Fibroblast of peridontal ligament (primary cell): ENCODE measurements around the gene USP49.
"Not testable (repeated sequence)": the region's sequence is repeated elsewhere in the genome, so short reads cannot be mapped to it uniquely, and the experiment has no call there.

Experiments
- DNase-seq: peaks from one replicate; pipeline ENCODE4 v3.0.0-alpha.2; 2010; ENCODE audit errors: extremely low read depth

The USP49 gene

DNA sequence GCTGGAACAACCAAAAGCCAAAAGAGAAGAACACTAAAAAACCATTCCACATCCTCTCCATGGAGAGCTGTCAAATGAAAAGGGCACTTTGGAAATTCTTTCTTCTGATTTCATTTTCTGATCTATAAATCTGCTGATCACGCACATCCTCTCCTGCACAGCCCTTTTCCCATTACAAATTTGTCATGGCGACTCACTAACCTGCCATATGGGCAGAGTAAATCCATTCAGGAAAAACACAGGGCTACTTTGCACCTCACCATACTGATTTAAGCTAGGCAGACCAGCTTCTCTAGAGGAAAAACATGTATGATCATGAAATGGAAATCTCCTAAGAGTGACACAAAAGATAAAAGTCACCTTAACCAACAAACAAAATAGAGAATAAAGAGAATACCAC lies 81.7 kb downstream of the USP49 start:
- DNase-seq = no peak

DNA sequence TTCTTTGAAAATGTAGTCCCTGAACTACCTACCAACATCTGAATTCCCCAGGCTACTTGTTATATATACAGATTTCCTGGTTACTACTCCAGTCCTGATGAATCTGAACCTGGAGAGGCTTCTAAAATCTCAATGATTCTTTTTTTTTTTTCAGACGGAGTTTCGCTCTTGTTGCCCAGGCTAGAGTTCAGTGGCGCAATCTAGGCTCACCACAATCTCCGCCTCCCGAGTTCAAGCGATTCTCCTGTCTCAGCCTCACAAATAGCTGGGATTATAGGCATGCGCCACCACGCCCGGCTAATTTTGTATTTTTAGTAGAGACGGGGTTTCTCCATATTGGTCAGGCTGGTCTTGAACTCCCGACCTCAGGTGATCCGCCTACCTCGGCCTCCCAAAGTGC lies 83.2 kb downstream of the USP49 start:
- not testable (repeated sequence) for DNase-seq

DNA sequence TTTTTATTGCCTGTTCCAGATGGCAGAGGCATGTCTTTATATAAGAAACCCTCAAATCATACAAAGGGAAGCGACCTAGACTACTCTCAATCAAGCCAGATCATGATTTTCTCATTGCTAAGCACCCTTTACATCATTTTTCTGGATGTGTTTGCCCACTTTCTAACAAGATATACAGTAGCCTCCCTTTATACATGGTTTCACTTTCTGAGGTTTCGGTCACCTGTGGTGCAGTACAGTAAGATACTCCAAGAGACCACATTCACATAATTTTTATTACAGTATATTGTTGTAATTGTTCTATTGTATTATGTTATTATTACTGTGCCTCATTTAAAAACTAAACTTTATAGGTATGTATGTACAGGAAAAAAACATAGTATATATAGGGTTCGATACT lies 84.1 kb downstream of the USP49 start:
- DNase-seq = no peak

DNA sequence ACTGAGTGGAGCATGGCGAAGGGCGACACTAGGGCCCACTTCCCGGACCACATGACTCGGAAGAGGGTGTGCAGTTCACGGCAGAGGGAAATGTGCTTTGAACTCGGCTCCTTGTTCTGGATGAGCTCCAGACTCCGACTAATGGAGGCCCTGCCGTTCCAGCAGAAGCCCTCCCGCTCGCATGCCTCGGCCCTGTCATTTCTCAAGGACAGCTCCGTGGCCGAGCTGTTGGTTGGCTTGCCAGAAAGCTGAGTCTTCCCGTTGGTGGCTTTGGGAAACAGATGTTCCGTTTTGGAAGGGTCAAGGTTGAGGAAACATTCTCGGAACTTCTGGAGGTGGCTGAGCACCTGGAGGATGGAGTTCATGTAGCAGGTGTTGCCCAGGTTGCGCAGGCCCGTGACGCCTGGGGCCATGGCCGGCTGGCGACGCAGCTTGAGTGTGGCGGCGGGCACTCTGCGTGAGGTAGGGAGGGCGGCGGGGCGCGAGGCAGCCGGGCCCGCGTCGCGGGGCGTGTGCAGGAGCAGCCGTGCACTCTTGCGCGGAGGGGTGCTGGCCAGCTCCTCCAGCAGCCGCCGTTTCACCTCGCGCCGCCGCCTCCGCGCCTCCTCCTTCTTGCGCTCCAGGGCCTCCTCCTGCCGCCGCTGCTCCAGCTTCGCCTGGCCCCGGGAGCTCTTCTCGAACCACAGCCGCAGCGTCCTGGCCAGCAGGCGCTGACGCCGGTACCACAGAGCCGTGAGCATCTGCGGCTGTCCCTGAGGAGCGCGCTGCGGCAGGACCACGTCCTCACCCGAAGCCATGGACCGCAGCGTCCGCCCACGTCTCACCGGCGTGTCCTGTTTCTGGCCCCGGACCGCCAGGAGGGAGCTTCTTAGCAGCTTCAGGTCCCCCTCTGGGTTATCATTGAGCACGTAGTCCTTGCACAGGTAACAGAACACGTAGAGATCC lies 89.1 kb downstream of the USP49 start:
- DNase-seq = no peak

DNA sequence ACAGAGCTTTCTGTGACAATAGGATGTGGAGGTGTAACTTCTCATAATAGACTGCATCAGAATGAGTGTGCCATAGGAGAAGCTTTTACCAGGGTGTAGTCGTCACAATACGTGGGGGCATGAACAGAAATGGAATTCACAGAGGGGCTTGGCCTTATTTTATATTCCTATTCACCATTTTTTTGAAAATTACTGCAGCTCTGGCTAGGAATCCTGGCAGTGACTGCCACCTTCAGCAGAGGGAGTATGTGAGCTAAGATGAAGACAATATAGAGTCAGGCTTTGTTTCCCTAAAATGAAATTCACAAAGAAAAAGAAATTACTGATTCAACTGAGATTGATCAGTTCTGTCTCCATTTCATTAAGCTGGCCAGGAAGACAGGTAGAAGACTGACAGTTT lies 93.8 kb downstream of the USP49 start:
- DNase-seq = peak; percentile 50

DNA sequence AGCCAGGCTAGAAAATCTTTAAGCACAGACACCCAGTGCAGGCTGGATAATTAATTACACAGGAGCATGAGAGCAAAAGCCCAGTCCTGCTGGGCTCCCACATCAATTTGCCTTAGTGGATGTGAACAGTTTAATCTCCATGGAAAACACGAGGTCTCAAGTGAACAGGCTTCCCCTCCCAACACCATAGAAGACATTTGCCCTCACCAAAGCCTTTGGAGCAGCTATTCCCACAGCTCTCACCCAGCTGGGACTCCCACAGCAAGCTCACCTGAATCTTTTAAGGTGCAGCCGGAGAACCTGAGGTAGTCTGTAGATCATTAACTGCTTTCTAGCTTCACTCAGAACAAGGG lies 95.6 kb downstream of the USP49 start:
- no peak for DNase-seq

DNA sequence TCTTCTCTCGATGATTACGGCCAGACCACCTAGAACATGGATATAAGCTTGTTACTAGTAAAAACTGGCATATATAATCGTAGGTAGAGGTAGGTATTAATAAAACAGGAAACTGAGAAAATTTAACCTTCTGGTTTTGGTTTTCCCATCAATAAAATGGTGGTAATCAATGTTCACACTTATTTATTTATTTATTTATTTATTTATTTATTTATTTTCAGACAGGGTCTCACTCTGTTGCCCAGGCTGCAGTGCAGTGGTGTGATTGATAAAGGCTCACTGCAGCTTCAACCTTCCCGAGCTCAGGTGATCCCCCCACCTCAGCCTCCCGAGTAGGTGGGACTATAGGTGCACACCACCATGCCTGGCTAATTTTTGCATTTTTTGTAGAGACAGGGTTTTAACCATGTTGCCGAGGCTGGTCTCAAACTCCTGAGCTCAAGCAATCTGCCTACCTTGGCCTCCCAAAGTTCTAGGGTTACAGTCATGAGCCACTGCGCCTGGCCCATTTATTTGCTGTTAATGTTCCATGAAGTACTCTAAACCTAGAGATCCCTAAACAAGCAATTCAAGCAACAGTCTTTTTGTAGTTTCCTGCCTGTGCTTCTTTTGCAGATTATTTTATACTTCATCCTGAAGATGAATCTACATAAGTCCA lies 96.1 kb downstream of the USP49 start:
- no peak for DNase-seq

DNA sequence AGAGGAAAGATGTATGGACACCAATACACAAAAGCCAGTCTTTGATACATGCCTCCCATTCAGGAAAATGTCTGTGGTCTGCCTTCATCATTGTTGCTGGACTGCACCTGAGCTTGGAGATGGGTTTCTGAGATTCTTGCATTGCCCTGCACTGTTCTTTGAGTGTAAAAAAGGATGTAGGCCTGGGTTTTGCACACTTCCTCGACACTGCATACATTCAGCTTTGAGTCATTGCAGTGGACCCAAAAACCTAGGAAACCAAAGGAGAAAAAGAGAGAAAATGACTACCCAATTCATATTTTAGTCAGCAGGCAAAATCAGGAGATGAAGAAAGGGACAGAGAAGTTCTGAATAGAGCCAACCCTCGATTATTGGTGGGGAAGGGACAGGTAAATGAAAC lies 98.7 kb downstream of the USP49 start:
- DNase-seq = no peak

DNA sequence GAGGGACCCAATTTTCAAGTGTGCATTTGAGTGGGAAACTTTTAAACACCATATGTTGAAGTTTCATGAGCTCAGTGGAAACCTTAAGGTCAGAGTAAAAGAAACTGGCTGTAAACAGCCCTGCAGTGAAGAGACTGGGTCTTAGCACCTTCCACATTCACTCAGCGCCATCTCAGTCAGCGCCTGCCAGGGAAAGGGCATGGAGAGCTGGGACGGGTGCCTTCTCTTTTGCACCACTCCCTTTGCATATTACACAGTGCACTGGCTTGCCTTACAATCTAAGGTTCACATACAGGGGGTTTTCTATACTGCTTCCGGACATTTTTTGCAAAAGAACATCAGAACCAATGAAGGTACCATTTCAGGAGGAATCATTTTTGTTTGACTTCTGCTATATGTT lies 103.2 kb downstream of the USP49 start:
- no peak for DNase-seq

DNA sequence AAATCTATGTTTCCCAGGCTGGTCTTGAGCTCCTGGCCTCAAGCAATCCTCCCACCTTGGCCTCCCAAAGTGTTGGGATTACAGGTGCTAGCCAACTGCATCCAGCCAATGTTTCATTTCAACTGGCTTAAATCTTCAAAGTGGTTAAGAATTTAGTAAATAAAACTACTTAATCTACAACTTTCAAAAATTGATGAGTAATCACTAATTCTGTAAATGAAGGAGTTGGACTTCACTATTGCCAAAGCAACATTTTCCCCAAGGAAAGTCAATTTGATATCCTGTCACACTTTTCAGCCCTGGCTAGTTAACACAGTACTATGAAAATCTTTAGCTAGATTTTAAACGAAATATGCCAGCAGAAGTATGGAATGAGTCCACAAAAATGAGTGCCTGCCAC lies 103.9 kb downstream of the USP49 start:
- DNase-seq = no peak

DNA sequence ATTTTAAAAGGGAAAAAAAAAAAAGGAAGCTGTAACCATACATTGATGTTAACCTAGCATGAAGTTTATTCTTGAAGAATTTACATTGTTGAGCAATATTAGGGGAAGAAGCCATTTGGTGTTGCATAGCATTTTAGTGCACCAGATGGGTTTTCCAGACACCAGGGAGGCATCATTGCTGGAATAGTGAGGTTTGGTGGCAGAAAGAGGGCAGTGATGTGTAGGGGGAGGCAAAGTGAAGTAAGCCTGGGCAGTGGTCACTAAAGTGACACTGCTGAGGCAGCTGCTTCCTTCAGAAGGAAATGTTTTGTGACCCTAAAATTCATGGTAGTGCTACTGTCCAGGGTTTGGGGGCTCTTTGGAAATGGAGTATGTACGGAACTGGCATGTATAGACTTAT lies 105.1 kb downstream of the USP49 start:
- no peak for DNase-seq

DNA sequence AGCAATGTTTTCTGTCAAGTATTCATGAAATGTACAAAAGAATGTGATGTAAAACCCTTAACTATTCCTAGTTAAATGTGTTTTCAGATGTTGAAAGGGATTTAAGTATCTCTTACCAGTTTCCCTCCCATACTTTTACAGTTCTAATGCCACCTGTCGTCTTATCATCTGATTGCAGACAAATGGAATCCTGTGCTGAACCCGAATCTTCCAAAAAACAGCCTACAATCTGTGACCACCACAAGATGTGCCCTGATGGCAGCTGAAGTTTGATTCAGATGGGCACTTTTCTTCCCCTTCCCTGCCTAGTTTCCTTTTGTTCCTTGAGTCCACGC lies 105.8 kb downstream of the USP49 start:
- DNase-seq = no peak

DNA sequence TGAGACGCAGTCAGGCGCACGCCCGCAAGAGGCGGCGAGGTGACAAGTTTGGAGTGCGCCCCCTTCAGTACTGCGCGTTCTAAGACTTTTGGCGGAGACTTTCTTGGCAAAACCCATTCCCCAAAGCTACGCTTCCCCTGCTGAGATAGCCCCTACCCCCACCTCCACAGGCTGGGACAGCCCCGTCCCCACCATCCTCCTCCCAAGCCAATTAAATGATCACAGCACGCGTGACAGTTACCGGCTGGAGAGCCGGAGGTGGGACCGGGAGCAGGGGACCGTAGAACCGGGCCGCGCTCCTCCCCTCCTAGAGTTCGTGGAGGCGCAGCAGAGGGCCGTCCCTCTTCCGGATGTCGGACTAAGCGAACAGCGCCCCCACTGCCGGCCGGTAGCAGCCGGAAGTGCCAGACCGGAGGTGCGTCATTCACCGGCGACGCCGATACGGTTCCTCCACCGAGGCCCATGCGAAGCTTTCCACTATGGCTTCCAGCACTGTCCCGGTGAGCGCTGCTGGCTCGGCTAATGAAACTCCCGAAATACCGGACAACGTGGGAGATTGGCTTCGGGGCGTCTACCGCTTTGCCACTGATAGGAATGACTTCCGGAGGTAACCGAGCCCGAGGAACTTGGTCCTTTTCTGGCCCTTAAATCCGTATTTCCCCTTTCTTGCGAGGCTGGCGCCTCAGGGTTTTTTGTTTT lies 107.8 kb downstream of the USP49 start, which contains the start of gene TOMM6:
TOMM6 (plus strand) TSS at position 476 of the 699 bp plus-strand sequence; CDS start at position 480, 4 bp downstream.
- peak; percentile 93 for DNase-seq

DNA sequence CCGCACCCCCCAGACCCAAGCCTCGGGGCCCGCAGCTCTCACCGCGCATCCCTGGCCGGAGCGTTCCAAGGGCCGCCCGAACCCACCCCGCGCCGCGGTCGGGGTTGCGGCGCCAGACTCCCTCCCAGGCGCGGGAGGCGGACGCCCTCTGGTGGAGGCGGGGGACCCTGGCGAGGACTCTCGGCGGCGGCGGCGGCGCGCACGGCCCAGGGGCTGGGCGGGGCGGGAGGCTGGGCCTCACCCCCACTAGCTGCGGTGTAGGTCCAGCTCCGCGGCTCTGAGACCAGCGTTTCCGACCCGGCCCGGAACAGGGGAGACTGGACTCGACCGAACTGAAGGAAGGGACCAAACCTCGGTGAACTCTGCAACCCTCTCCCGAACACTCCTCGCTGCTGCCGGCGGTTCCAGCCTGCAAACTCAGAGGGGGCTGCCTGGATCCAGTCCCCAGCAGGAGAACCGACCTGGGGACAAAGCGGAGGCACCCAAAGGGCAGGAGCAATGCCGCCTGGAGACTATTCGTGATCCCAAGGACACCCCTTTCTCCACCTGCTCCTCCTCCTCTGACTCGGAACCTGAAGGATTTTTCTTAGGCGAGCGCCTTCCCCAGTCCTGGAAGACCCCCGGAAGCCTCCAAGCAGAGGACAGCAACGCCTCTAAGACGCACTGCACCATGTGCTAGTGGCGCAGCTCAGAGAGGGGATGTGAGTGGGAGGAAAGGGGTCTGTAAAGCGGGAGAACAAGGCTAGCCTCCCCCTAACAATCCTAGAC lies 108.5 kb downstream of the USP49 start:
- peak; percentile 55 for DNase-seq

DNA sequence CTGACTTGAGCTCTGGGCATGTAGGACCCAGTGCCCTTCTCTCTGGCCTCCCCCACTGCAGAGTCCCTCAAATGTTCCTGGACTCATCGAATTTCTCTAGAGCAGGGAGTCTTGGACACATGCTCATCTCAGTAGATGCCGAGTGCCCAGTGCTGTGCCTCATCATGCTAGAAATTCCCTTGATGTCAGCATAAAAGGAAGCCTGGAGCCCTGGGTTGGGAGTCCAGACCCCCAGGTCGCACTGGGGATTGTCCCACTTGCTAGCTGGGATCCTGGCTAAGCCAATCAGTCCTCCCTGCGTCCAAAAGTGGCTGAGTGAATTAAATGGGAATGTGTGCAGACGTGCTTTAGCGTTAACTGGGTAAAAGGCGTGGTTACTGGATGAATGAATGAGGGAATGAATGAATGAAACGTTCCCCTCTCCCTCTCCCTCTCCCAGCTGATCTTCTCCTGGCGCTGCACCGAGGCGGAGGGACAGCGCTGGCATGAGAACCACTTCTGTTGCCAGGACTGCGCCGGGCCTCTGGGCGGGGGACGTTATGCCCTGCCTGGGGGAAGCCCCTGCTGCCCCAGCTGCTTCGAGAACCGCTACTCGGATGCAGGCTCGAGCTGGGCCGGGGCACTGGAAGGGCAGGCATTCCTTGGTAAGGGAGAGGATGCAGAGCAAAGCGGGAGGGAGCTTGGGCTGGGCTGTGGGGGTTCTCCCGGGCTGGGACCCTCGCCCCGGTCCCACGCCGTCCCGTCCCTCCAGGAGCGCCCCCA lies 109.3 kb downstream of the USP49 start:
- no peak for DNase-seq

DNA sequence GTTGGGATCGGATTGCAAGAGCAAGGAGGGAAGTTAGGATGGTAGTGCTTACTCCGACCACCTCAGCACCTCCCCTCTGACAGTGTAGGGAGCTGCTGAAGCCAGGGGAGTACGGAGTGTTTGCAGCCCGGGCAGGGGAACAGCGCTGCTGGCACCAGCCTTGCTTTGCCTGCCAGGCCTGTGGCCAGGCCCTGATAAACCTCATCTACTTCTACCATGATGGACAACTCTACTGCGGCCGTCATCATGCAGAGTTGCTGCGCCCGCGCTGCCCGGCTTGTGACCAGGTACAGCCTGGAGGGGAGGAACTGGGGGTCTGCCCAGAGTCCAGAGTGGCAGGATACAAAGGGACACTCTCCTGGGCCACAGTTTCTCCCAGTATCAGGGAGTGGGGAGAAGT lies 109.9 kb downstream of the USP49 start:
- no peak for DNase-seq

DNA sequence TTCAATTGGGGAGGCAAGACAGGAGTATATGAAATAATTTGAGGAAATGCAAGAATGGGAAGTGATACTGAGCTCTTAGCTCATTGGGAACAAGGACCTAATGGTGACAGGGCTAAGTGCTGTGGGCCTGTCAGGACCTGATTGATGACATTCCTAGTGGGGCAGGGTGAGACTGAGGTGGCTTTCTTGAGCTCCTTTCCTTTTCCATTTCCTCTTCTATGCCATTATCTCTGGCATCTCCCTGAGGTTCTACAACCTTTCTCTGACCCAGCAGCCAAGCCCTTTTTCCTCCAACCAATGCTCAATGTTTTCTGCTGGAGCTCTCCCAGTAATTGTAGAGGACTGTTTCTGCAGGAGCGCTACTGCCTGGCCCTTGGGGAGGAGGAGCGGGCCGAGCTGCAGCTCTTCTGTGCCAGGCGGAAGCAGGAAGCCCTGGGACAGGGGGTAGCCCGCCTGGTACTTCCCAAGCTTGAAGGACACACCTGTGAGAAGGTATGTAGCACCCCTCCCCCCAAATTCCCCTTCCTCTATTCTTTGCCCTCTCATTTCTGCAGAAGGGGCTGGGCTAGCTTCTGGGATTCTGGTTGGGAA lies 110.5 kb downstream of the USP49 start:
- DNase-seq = no peak

DNA sequence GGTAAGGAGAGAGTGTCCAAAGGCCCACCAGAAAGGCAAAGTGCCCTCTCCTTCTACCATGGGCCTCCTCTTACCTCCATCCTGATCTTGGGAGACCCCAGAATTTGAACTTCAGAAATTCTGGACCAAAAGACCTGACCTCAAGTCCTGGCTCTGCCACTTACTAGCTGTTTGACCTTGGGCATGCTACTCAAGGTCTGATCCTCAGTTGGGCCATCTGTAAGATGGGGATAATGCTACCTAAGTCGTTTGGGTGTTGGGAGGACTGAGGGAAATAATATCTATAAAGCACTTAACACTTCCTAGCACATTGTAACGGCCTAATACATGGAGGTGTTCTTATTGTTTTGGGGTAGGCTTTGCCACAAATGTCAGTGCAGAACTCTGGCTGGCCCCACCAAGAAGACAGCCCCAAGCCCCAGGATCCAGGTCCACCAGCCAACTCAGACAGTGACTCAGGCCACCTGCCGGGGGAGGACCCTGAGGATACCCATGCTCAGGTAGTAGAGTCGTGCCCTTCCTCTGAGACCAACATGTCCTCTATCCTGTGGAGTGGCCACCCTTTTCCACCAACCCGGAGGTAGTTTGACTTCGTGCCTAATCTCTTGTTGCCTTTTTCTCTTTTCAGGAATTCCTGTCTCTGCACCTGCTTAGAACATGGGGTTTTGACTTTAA lies 111.9 kb downstream of the USP49 start:
- DNase-seq = no peak

DNA sequence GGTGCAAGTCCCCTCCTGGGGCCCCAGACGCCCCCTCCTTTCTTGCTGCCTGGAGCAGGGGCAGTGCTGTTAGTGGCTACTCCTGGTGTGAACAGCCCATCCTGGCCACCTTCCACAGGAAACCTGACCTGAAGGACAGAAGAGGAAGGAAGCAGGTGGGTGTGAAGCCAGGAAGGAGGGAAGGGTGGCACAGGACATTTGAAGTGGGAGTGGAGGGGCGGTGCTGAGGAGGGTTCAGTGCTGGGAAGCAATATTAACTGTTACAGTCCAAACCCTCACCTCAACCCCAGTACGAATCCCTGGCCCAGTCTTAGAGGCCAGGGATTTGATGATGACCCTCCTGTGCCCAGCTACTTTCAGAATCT lies 113.8 kb downstream of the USP49 start:
- no peak for DNase-seq
